DMS114 treated with DMSO at 0.1 percent for 48 hours (cell line): ENCODE results near the gene PCDHA7.
"Not testable (repeated sequence)": the region's sequence is repeated elsewhere in the genome, so short reads cannot be mapped to it uniquely, and the experiment has no call there.

ENCODE experiments used
- DNase-seq: peaks from one replicate; lab custom pipeline; 2025; ENCODE audit not compliant: unreplicated experiment; lab: John Stamatoyannopoulos, UW

Gene PCDHA7

GRCh38 chr5:140857177-140857986 is 23.3 kb downstream of the PCDHA7 start:
- no peak for DNase-seq

- no peak for DNase-seq
Observed at GRCh38 chr5:140857987-140858240, 23.8 kb downstream of the PCDHA7 start.

- DNase-seq: no peak
Observed at GRCh38 chr5:140862441-140863295, 28.6 kb downstream of the PCDHA7 start.

GRCh38 chr5:140868721-140869554 is 34.9 kb downstream of the PCDHA7 start, which contains the start of gene PCDHA11:
PCDHA11 (plus strand) TSS chr5:140868957; CDS start chr5:140869104, 147 bp downstream.
- DNase-seq: peak; percentile 85

- DNase-seq: peak; percentile 64
Observed at GRCh38 chr5:140869555-140869886, 35.5 kb downstream of the PCDHA7 start.

- DNase-seq: no peak
Observed at GRCh38 chr5:140870221-140871201, 36.4 kb downstream of the PCDHA7 start.

GRCh38 chr5:140875085-140876065 is 41.3 kb downstream of the PCDHA7 start, which contains the start of gene PCDHA12:
PCDHA12 (plus strand) TSS chr5:140875308; CDS start chr5:140875473, 165 bp downstream.
- DNase-seq: no peak

GRCh38 chr5:140876541-140877261 is 42.6 kb downstream of the PCDHA7 start:
- DNase-seq: not testable (repeated sequence)

- DNase-seq: no peak
Observed at GRCh38 chr5:140877262-140877581, 43.2 kb downstream of the PCDHA7 start.

GRCh38 chr5:140881889-140882590 is 48.0 kb downstream of the PCDHA7 start, which contains the start of gene PCDHA13:
PCDHA13 (plus strand) TSS chr5:140882124; CDS start chr5:140882269, 145 bp downstream.
- DNase-seq: no peak

- DNase-seq: no peak
Observed at GRCh38 chr5:140882591-140882899, 48.5 kb downstream of the PCDHA7 start.

- no peak for DNase-seq
Observed at GRCh38 chr5:140883373-140883772, 49.3 kb downstream of the PCDHA7 start.

GRCh38 chr5:140883927-140884697 is 50.0 kb downstream of the PCDHA7 start:
- DNase-seq: no peak
